VCaP (cell line): ENCODE data around the gene LGR6.

ENCODE experiments used
- H3K27ac ChIP-seq: fragments of 450-650 bp; 2 replicates; pipeline ENCODE4 v1.5.1; 2017
- CTCF ChIP-seq: fragments of 450-650 bp; conservative IDR thresholded peaks from 2 replicates; pipeline ENCODE4 v1.5.1; 2017; ENCODE audit warnings: mild to moderate bottlenecking, moderate library complexity

Gene LGR6

DNA sequence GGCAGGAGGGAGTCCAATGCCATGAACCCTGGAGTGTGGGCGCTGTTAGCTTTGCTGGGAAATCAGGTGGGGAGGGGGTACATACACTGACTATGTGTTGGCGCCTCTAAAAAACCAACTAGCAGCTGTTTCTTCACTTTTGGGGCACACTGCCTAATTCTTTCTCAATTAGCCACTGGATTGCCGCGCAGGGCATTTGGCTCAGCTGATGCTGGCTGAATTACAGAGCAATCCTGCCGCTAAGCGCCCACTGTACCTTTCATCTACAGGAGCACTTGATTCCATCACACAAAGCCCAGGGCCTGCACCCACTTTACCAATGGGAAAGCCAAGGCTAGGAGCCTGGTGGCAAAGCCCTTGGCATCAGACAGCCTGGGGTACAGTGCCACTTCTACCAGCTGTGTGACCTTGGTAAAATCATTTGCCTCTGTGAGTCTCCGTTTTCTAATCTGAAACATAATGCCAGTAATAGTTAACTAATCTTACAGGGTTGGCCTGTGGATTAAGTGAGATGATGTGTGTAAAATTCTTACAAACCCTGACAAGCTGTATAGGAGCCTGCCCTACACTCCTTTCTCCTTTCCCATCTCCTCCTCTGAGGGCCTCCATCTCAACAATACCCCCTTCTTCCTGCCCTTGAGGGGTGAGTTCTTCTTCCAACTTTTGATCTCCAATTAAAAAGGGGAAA, 89.1 kb downstream of the LGR6 start:
- no peak for TF ChIP-seq CTCF
- no peak overlapping the region for H3K27ac ChIP-seq

DNA sequence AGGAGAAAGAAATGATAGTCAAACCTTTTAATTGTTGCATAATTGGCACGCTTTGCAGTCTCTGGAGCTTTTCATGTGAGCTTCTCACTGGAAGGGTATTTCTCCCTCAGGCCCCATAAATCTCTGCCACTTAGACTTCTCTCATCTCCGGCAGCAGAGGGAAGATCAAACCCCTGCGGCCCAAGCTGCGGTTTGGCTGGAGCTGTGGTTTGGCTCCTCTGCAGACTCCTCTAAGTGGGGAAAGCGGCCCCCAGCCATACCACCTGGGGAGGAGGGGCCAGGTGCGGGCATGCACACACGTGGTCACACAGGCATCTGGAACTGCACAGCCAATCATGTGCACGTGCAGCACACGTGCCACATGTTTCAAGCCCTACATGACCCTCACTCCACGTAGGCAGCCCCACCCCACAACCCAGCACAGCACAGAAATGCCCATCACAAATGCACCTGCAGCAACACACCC, 89.8 kb downstream of the LGR6 start:
- TF ChIP-seq CTCF = no peak
- H3K27ac ChIP-seq = no peak overlapping the region

DNA sequence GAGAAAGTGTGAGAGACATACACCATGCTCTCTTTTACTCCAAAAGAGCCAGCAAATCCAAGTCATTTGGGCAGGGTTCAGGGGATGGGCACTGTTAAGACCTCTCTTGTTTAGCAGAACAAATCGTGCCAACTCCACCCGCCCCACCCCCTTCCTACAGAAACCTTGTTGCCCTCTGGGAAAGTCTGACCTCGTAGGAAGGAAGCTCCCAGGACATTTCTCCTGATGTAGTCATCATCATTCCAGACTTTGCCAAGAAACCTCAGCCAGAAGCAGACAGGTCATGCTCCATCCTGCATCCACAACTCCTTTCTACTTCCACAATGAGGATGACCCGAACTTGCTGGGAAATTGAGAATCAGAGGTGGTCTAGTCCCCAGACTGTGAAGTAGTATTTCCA, 90.4 kb downstream of the LGR6 start:
- no peak for TF ChIP-seq CTCF
- H3K27ac ChIP-seq = no peak overlapping the region

DNA sequence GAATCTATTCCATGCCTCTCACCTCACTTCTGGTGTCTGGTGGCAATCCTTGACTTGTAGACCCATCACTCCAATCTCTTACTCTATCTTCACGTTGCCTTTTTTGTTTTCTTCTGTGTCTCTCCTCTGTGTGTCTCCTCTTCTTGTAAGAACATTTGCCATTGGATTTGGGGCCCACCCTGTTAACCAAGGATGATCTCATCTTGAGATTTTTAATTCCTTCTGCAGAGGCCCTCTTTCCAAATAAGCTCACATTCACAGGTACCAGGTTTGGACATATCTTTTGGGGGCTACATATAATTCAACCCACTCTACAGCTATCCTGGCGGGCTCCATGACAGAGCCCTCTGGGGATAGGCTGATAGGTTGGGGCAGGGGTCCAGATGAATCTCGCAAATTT, 92.3 kb downstream of the LGR6 start:
- H3K27ac ChIP-seq = no peak overlapping the region
- no peak for TF ChIP-seq CTCF

DNA sequence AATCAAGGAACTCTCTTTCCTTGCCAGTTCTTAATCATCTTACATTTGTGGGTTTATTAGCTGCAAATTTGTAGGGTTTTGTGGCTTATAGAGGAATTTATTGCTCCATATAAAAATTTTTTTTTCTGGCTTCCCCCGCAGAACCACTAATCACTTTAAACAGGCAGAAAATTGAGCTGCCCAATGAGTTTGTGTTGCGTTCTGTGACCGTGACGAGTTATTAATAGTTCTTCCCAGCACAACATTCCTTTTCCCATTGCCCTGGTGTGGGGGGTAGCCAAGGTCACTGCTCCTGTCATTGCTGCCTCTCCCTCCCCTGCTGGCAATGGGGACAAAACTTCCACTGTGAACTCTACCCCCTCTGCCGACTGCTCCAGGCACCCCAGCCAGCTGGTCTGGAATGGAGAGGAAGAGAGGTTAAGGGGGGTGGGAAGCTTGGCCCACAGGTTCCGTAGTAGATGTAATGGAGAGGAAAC, 93.1 kb downstream of the LGR6 start:
- H3K27ac ChIP-seq = no peak overlapping the region
- TF ChIP-seq CTCF = no peak

GRCh38 chr1:202287196-202287595, 93.6 kb downstream of the LGR6 start:
- no peak overlapping the region for H3K27ac ChIP-seq
- no peak for TF ChIP-seq CTCF

DNA sequence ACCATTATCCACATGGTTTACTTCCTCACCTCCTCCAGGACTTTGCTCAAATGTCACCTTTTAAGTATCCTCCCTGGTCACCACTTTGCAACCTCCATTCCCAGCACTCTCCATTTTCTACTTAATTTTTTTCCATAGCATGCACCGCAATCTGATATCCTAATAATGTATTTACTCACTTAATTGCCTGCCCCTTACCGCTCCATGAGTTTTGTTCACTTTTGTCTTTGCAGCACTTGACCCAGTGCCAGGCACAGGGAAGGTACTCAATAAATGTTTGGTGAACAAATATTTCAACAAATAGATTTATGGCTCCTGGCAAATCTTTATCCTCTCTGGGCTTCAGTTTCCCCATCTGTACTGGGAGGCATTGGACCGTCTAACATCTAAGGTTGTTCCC, 94.6 kb downstream of the LGR6 start:
- no peak for TF ChIP-seq CTCF

More for the DNA sequence above, 94.6 kb downstream of the LGR6 start:
- H3K27ac ChIP-seq = no peak overlapping the region
